ENCODE data around the gene TMEM120A.
"Not testable (repeated sequence)": the region's sequence is repeated elsewhere in the genome, so short reads cannot be mapped to it uniquely, and the experiment has no call there.

Gene TMEM120A

GRCh38 chr7:75994388-75995051, at the start of gene TMEM120A:
TMEM120A (minus strand) TSS chr7:75994595; CDS start chr7:75994570, 25 bp downstream.
- Mint-ChIP-seq H3K9me3 (no peaks in the 10 kb centered on the region), H3K27me3 (no peaks in the 10 kb centered on the region), H3K36me3 (ENCODE audit: low read depth) (peaks cover 7% of the 10 kb centered on the region), H3K4me3 (peak within 1 kb of the TSS; percentile 74), H3K4me1 (ENCODE audit: low read depth) (peaks cover 26% of the 10 kb centered on the region), H3K27ac (no peak within 1 kb of the TSS)

- no peaks in the 10 kb centered on the region for H3K27me3 Mint-ChIP-seq
- no peak overlapping the region for H3K27ac Mint-ChIP-seq
- no peaks in the 10 kb centered on the region for H3K9me3 Mint-ChIP-seq
- H3K4me1 Mint-ChIP-seq (ENCODE audit: low read depth), result peaks cover 7% of the 10 kb centered on the region
- no peak overlapping the region for H3K4me3 Mint-ChIP-seq
- H3K36me3 Mint-ChIP-seq (ENCODE audit: low read depth), result peaks cover 7% of the 10 kb centered on the region
Observed at GRCh38 chr7:76040126-76040525, 45.7 kb upstream of the TMEM120A start.

- H3K4me3 Mint-ChIP-seq, result no peak overlapping the region
- no peaks in the 10 kb centered on the region for H3K4me1 Mint-ChIP-seq (ENCODE audit: low read depth)
- no peak overlapping the region for H3K27ac Mint-ChIP-seq
- H3K9me3 Mint-ChIP-seq, result no peaks in the 10 kb centered on the region
- H3K36me3 Mint-ChIP-seq (ENCODE audit: low read depth), result no peaks in the 10 kb centered on the region
- no peaks in the 10 kb centered on the region for H3K27me3 Mint-ChIP-seq
Observed at GRCh38 chr7:76037310-76037709, 42.9 kb upstream of the TMEM120A start.

GRCh38 chr7:76031964-76032363, 37.6 kb upstream of the TMEM120A start:
- Mint-ChIP-seq H3K27me3 (no peaks in the 10 kb centered on the region), H3K4me1 (ENCODE audit: low read depth) (no peaks in the 10 kb centered on the region), H3K27ac (no peak overlapping the region), H3K4me3 (no peak overlapping the region), H3K36me3 (ENCODE audit: low read depth) (peaks cover 12% of the 10 kb centered on the region), H3K9me3 (no peaks in the 10 kb centered on the region)

GRCh38 chr7:76029682-76030081, 35.3 kb upstream of the TMEM120A start:
- not testable (repeated sequence) for H3K4me3 Mint-ChIP-seq; H3K9me3 Mint-ChIP-seq; H3K4me1 Mint-ChIP-seq (ENCODE audit: low read depth); H3K27me3 Mint-ChIP-seq; H3K27ac Mint-ChIP-seq
- peaks cover 12% of the 10 kb centered on the region for H3K36me3 Mint-ChIP-seq (ENCODE audit: low read depth)

- Mint-ChIP-seq H3K4me3 (no peak overlapping the region), H3K4me1 (ENCODE audit: low read depth) (peaks cover 17% of the 10 kb centered on the region), H3K27me3 (no peaks in the 10 kb centered on the region), H3K36me3 (ENCODE audit: low read depth) (peaks cover 26% of the 10 kb centered on the region), H3K9me3 (no peaks in the 10 kb centered on the region), H3K27ac (no peak overlapping the region)
Observed at GRCh38 chr7:76023002-76023401, 28.6 kb upstream of the TMEM120A start.

- Mint-ChIP-seq H3K4me3 (no peak overlapping the region), H3K4me1 (ENCODE audit: low read depth) (peaks cover 17% of the 10 kb centered on the region), H3K27me3 (no peaks in the 10 kb centered on the region), H3K9me3 (no peaks in the 10 kb centered on the region), H3K36me3 (ENCODE audit: low read depth) (peaks cover 30% of the 10 kb centered on the region), H3K27ac (no peak overlapping the region)
Observed at GRCh38 chr7:76022026-76022780, 27.8 kb upstream of the TMEM120A start.

- no peaks in the 10 kb centered on the region for H3K9me3 Mint-ChIP-seq
- peaks cover 17% of the 10 kb centered on the region for H3K4me1 Mint-ChIP-seq (ENCODE audit: low read depth)
- peak overlapping the region; percentile 65 for H3K27ac Mint-ChIP-seq
- H3K27me3 Mint-ChIP-seq, result no peaks in the 10 kb centered on the region
- peaks cover 36% of the 10 kb centered on the region for H3K36me3 Mint-ChIP-seq (ENCODE audit: low read depth)
- H3K4me3 Mint-ChIP-seq, result no peak overlapping the region
Observed at GRCh38 chr7:76020031-76020714, 25.8 kb upstream of the TMEM120A start.

GRCh38 chr7:76018520-76018919, 24.1 kb upstream of the TMEM120A start:
- H3K27me3 Mint-ChIP-seq, H3K27ac Mint-ChIP-seq: not testable (repeated sequence)

GRCh38 chr7:76016191-76016947, 22.0 kb upstream of the TMEM120A start:
- Mint-ChIP-seq H3K9me3 (no peaks in the 10 kb centered on the region), H3K4me1 (ENCODE audit: low read depth) (peaks cover 18% of the 10 kb centered on the region), H3K4me3 (no peak overlapping the region), H3K27me3 (no peaks in the 10 kb centered on the region), H3K36me3 (ENCODE audit: low read depth) (peaks cover 32% of the 10 kb centered on the region), H3K27ac (no peak overlapping the region)

More at GRCh38 chr7:76018520-76018919, 24.1 kb upstream of the TMEM120A start:
- H3K4me1 Mint-ChIP-seq (ENCODE audit: low read depth), result peaks cover 17% of the 10 kb centered on the region
- H3K36me3 Mint-ChIP-seq (ENCODE audit: low read depth), result peaks cover 39% of the 10 kb centered on the region
- H3K9me3 Mint-ChIP-seq, H3K4me3 Mint-ChIP-seq: not testable (repeated sequence)

GRCh38 chr7:76011442-76011861, 17.1 kb upstream of the TMEM120A start:
- H3K27me3 Mint-ChIP-seq, result no peaks in the 10 kb centered on the region
- H3K4me3 Mint-ChIP-seq, result no peak overlapping the region
- no peaks in the 10 kb centered on the region for H3K9me3 Mint-ChIP-seq
- H3K27ac Mint-ChIP-seq, result no peak overlapping the region
- H3K4me1 Mint-ChIP-seq (ENCODE audit: low read depth), result peaks cover 43% of the 10 kb centered on the region
- peaks cover 17% of the 10 kb centered on the region for H3K36me3 Mint-ChIP-seq (ENCODE audit: low read depth)

GRCh38 chr7:76009672-76010600, 15.5 kb upstream of the TMEM120A start:
- Mint-ChIP-seq H3K36me3 (ENCODE audit: low read depth) (peaks cover 20% of the 10 kb centered on the region), H3K27ac (peak overlapping the region; percentile 67)

GRCh38 chr7:76008156-76008687, 13.8 kb upstream of the TMEM120A start:
- Mint-ChIP-seq H3K9me3 (no peaks in the 10 kb centered on the region), H3K4me1 (ENCODE audit: low read depth) (peaks cover 43% of the 10 kb centered on the region), H3K4me3 (peak overlapping the region; percentile 63), H3K36me3 (ENCODE audit: low read depth) (peaks cover 21% of the 10 kb centered on the region), H3K27ac (peak overlapping the region; percentile 85), H3K27me3 (no peaks in the 10 kb centered on the region)

More at GRCh38 chr7:76009672-76010600, 15.5 kb upstream of the TMEM120A start:
- Mint-ChIP-seq H3K9me3 (no peaks in the 10 kb centered on the region), H3K27me3 (no peaks in the 10 kb centered on the region), H3K4me1 (ENCODE audit: low read depth) (peaks cover 43% of the 10 kb centered on the region), H3K4me3 (peak overlapping the region; percentile 63)

Data from stimulated activated naive CD8-positive, alpha-beta T cell treated with anti-CD3 and anti-CD28 coated beads, Interleukin-15, Interleukin-2, amounts not matched to agents 100 ng/mL and 50 ng/mL, for 24 hours (primary cell).